SK-N-SH treated with all-trans-retinoic acid at 6 μM for 48 hours (cell line): ENCODE measurements around the gene OXTR.

Experiments used
- BACH2 ChIP-seq: fragments of 250-450 bp; sonication (Bioruptor Pico); IDR thresholded peaks from 2 replicates; pipeline ENCODE4 v1.9.0; 2021; ENCODE audit warnings: mild to moderate bottlenecking, borderline replicate concordance
- ESRRG ChIP-seq: fragments of 250-450 bp; sonication (Bioruptor Pico); IDR thresholded peaks from 2 replicates; pipeline ENCODE4 v1.6.1; 2021; ENCODE audit warnings: mild to moderate bottlenecking
- GLIS3 ChIP-seq: fragments of 250-450 bp; sonication (Bioruptor Pico); IDR thresholded peaks from 2 replicates; pipeline ENCODE4 v1.5.0; 2020; ENCODE audit warnings: mild to moderate bottlenecking, moderate library complexity
- PPARA ChIP-seq: fragments of 250-450 bp; sonication (Bioruptor Pico); IDR thresholded peaks from 2 replicates; pipeline ENCODE4 v1.5.0; 2020; ENCODE audit warnings: mild to moderate bottlenecking, borderline replicate concordance
- RARB ChIP-seq: fragments of 250-450 bp; sonication (Bioruptor Pico); IDR thresholded peaks from 2 replicates; pipeline ENCODE4 v1.8.0; 2021; ENCODE audit warnings: mild to moderate bottlenecking, moderate library complexity
- TOX ChIP-seq: fragments of 250-450 bp; sonication (Bioruptor Pico); IDR thresholded peaks from 2 replicates; pipeline ENCODE4 v1.8.0; 2021; ENCODE audit warnings: mild to moderate bottlenecking, moderate library complexity, borderline replicate concordance
- ZC3H10 ChIP-seq: fragments of 250-450 bp; sonication (Bioruptor Pico); IDR thresholded peaks from 2 replicates; pipeline ENCODE4 v1.5.1; 2021; ENCODE audit warnings: mild to moderate bottlenecking, moderate library complexity
- ZFP3 ChIP-seq: fragments of 250-450 bp; sonication (Bioruptor Pico); IDR thresholded peaks from 2 replicates; pipeline ENCODE4 v1.5.0; 2020; ENCODE audit warnings: mild to moderate bottlenecking, moderate library complexity
- ZFP30 ChIP-seq: fragments of 450-650 bp; formaldehyde crosslinking; IDR thresholded peaks from 2 replicates; pipeline ENCODE4 v1.5.0; 2022; ENCODE audit warnings: mild to moderate bottlenecking, moderate library complexity
- ZNF565 ChIP-seq: fragments of 450-650 bp; formaldehyde crosslinking; conservative IDR thresholded peaks from 2 replicates; pipeline ENCODE4 v1.5.0; 2020; ENCODE audit warnings: low read depth, mild to moderate bottlenecking, moderate library complexity
- TF ChIP-seq, protein P1 (sequence below): fragments of 250-450 bp; sonication (Bioruptor Pico); IDR thresholded peaks from 2 replicates; pipeline ENCODE4 v1.8.0; 2020; ENCODE audit warnings: mild to moderate bottlenecking, moderate library complexity, borderline replicate concordance
- TF ChIP-seq, protein P2 (sequence below): fragments of 250-450 bp; sonication (Bioruptor Pico); IDR thresholded peaks from 2 replicates; pipeline ENCODE4 v1.5.1; 2020; ENCODE audit warnings: low read depth, mild to moderate bottlenecking, moderate library complexity
- TF ChIP-seq, protein P3 (sequence below): fragments of 250-450 bp; sonication (Bioruptor Pico); IDR thresholded peaks from 2 replicates; pipeline ENCODE4 v1.5.0; 2020; ENCODE audit warnings: mild to moderate bottlenecking, moderate library complexity
- TF ChIP-seq, protein P4 (sequence below): fragments of 250-450 bp; sonication (Bioruptor Pico); IDR thresholded peaks from 2 replicates; pipeline ENCODE4 v1.8.0; 2021; ENCODE audit warnings: low read depth, mild to moderate bottlenecking, moderate library complexity, borderline replicate concordance

DNA sequence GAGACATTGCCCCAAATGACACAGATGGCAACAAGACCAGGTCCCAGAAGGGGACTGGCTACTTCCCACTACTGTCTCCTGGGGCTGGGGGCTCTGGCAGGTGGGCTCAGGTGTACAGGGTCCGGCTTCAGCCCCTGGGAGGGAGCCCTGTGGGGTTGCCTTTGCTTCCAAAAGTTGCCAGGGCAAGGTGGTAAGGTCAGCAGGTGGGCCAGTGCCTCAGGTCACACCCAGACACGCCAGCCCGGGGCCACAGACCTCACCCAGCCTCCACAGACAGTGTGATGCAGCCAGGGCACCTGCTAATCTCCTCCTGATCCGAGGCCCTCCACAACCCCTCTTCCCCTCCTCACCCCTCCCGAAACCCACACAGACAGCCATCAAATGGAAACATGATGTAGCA lies 7.5 kb downstream of the OXTR start:
- TF ChIP-seq, protein P1, sequence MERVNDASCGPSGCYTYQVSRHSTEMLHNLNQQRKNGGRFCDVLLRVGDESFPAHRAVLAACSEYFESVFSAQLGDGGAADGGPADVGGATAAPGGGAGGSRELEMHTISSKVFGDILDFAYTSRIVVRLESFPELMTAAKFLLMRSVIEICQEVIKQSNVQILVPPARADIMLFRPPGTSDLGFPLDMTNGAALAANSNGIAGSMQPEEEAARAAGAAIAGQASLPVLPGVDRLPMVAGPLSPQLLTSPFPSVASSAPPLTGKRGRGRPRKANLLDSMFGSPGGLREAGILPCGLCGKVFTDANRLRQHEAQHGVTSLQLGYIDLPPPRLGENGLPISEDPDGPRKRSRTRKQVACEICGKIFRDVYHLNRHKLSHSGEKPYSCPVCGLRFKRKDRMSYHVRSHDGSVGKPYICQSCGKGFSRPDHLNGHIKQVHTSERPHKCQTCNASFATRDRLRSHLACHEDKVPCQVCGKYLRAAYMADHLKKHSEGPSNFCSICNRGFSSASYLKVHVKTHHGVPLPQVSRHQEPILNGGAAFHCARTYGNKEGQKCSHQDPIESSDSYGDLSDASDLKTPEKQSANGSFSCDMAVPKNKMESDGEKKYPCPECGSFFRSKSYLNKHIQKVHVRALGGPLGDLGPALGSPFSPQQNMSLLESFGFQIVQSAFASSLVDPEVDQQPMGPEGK, result no peak
- TF ChIP-seq BACH2 (CRISPR knock-in tag) (no peak), ZC3H10 (CRISPR knock-in tag) (no peak), ZNF565 (no peak), RARB (CRISPR knock-in tag) (no peak), TOX (CRISPR knock-in tag) (no peak), ZFP30 (no peak), ESRRG (CRISPR knock-in tag) (no peak), ZFP3 (CRISPR knock-in tag) (no peak), PPARA (CRISPR knock-in tag) (no peak), GLIS3 (CRISPR knock-in tag) (no peak)
- TF ChIP-seq, protein P2, sequence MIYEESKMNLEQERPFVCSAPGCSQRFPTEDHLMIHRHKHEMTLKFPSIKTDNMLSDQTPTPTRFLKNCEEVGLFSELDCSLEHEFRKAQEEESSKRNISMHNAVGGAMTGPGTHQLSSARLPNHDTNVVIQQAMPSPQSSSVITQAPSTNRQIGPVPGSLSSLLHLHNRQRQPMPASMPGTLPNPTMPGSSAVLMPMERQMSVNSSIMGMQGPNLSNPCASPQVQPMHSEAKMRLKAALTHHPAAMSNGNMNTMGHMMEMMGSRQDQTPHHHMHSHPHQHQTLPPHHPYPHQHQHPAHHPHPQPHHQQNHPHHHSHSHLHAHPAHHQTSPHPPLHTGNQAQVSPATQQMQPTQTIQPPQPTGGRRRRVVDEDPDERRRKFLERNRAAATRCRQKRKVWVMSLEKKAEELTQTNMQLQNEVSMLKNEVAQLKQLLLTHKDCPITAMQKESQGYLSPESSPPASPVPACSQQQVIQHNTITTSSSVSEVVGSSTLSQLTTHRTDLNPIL (CRISPR knock-in tag), result no peak
- TF ChIP-seq, protein P3, sequence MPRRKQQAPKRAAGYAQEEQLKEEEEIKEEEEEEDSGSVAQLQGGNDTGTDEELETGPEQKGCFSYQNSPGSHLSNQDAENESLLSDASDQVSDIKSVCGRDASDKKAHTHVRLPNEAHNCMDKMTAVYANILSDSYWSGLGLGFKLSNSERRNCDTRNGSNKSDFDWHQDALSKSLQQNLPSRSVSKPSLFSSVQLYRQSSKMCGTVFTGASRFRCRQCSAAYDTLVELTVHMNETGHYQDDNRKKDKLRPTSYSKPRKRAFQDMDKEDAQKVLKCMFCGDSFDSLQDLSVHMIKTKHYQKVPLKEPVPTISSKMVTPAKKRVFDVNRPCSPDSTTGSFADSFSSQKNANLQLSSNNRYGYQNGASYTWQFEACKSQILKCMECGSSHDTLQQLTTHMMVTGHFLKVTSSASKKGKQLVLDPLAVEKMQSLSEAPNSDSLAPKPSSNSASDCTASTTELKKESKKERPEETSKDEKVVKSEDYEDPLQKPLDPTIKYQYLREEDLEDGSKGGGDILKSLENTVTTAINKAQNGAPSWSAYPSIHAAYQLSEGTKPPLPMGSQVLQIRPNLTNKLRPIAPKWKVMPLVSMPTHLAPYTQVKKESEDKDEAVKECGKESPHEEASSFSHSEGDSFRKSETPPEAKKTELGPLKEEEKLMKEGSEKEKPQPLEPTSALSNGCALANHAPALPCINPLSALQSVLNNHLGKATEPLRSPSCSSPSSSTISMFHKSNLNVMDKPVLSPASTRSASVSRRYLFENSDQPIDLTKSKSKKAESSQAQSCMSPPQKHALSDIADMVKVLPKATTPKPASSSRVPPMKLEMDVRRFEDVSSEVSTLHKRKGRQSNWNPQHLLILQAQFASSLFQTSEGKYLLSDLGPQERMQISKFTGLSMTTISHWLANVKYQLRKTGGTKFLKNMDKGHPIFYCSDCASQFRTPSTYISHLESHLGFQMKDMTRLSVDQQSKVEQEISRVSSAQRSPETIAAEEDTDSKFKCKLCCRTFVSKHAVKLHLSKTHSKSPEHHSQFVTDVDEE (CRISPR knock-in tag), result no peak
- TF ChIP-seq, protein P4, sequence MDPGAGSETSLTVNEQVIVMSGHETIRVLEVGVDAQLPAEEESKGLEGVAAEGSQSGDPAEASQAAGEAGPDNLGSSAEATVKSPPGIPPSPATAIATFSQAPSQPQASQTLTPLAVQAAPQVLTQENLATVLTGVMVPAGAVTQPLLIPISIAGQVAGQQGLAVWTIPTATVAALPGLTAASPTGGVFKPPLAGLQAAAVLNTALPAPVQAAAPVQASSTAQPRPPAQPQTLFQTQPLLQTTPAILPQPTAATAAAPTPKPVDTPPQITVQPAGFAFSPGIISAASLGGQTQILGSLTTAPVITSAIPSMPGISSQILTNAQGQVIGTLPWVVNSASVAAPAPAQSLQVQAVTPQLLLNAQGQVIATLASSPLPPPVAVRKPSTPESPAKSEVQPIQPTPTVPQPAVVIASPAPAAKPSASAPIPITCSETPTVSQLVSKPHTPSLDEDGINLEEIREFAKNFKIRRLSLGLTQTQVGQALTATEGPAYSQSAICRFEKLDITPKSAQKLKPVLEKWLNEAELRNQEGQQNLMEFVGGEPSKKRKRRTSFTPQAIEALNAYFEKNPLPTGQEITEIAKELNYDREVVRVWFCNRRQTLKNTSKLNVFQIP, result no peak
